Measurements from ENCODE around the gene SLC4A1. TPM values are rescaled to one million over a fixed set of nuclear protein-coding genes. Genes with fewer than 3 reads are reported as not detected.

Gene SLC4A1
- total and polyA plus RNA-seq, 2 of the 13 experiments (the other 11 are each of a cell fraction or from before 2014, with no cell fraction given), result not detected

DNA sequence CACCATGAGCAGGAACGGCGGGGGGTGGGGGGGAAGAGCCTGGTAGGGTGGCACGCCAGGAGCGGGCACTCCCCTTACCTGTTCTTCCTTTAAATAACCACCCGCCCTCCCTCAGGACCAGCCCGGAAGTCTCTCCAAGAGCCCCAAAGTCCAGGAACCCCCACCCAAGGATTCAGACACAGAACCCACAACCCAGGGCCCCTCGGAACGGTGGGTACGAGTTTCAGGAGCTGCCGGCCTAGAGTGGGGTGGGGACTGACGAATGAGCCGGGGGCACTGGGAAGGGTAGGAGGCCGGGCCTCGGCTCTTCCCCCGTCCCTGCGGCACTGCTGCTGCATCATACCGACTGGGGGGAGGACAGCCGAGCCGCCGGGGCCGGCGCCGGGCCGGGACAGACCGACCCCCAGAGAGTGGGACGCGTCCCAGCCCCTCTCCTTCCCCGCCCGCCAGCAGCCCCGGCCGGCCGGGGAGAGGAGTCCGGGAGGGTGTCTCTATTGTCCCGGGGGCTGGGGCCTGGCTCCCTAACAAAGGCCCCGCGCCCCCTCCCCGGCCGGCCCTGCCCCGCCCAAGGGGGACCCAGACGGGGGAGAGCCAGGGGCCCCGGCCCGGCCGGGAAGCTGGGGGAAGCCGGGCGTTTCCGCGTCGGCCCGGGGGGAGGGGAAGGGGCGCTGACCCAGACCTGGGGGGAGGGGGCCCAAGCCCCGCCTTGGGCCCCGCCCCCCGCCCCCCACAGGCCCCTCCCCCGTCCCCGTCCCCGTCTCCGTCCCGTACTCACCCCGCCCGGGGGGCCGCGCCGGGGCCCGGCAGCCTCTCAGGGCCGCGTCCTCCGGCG, 69.0 kb downstream of the SLC4A1 start (continued):
- TF ChIP-seq ZFY (CRISPR knock-in tag; IDR thresholded peaks at IDR 0.05) (0 out of 2 replicates have a peak, but pooled peaks have one; percentile 22), CAMTA2 (CRISPR knock-in tag; IDR thresholded peaks at IDR 0.05; ENCODE audit: borderline replicate concordance) (0 out of 2 replicates have a peak, but pooled peaks have one; percentile 41), ZBTB20 (CRISPR knock-in tag; IDR thresholded peaks at IDR 0.05; ENCODE audit: borderline replicate concordance, low read depth) (no peak), MEF2D (CRISPR knock-in tag; IDR thresholded peaks at IDR 0.05) (no peak), ZNF605 (CRISPR knock-in tag; IDR thresholded peaks at IDR 0.05) (no peak), TARDBP (CRISPR knock-in tag; IDR thresholded peaks at IDR 0.05) (no peak), SMAD9 (CRISPR knock-in tag; IDR thresholded peaks at IDR 0.05) (no peak), THYN1 (CRISPR knock-in tag; IDR thresholded peaks at IDR 0.05; ENCODE audit: borderline replicate concordance, low read depth) (no peak), SAP130 (CRISPR knock-in tag; IDR thresholded peaks at IDR 0.05; ENCODE audit: low read depth) (peak; percentile 43), CC2D1A (CRISPR knock-in tag; IDR thresholded peaks at IDR 0.05) (no peak), HDAC6 (IDR thresholded peaks at IDR 0.05; ENCODE audit: low read depth, low read length) (no peak), ZSCAN9 (CRISPR knock-in tag; IDR thresholded peaks at IDR 0.05; ENCODE audit: borderline replicate concordance) (no peak), MEIS2 (CRISPR knock-in tag; IDR thresholded peaks at IDR 0.05) (no peak), AKAP8 (CRISPR knock-in tag; IDR thresholded peaks at IDR 0.05) (peak; percentile 82), ZSCAN20 (CRISPR knock-in tag; IDR thresholded peaks at IDR 0.05; ENCODE audit: borderline replicate concordance) (no peak)
- TF ChIP-seq, protein P1, sequence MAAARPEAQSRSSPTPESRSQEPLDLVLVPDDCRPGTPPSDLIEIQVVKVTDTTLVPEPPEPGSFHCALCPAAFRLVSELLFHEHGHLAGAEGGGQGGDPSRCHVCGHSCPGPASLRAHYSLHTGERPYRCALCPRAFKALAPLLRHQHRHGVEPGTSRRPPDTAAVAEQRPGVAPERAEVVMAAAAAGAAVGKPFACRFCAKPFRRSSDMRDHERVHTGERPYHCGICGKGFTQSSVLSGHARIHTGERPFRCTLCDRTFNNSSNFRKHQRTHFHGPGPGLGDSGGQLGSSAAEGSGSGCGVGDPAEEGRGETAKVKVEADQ (CRISPR knock-in tag; IDR thresholded peaks at IDR 0.05; ENCODE audit: borderline replicate concordance), result no peak
- TF ChIP-seq, protein P2, sequence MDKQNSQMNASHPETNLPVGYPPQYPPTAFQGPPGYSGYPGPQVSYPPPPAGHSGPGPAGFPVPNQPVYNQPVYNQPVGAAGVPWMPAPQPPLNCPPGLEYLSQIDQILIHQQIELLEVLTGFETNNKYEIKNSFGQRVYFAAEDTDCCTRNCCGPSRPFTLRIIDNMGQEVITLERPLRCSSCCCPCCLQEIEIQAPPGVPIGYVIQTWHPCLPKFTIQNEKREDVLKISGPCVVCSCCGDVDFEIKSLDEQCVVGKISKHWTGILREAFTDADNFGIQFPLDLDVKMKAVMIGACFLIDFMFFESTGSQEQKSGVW (CRISPR knock-in tag; IDR thresholded peaks at IDR 0.05; ENCODE audit: borderline replicate concordance), result no peak
- TF ChIP-seq, protein P3, sequence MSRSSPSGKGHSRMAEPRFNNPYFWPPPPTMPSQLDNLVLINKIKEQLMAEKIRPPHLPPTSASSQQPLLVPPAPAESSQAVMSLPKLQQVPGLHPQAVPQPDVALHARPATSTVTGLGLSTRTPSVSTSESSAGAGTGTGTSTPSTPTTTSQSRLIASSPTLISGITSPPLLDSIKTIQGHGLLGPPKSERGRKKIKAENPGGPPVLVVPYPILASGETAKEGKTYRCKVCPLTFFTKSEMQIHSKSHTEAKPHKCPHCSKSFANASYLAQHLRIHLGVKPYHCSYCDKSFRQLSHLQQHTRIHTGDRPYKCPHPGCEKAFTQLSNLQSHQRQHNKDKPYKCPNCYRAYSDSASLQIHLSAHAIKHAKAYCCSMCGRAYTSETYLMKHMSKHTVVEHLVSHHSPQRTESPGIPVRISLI (CRISPR knock-in tag; IDR thresholded peaks at IDR 0.05; ENCODE audit: borderline replicate concordance), result no peak
- TF ChIP-seq, protein P4, sequence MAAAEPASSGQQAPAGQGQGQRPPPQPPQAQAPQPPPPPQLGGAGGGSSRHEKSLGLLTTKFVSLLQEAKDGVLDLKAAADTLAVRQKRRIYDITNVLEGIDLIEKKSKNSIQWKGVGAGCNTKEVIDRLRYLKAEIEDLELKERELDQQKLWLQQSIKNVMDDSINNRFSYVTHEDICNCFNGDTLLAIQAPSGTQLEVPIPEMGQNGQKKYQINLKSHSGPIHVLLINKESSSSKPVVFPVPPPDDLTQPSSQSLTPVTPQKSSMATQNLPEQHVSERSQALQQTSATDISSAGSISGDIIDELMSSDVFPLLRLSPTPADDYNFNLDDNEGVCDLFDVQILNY (CRISPR knock-in tag; conservative IDR thresholded peaks at IDR 0.05), result 0 out of 2 replicates have a peak, but pooled peaks have one; percentile 23
